HepG2 (cell line): ENCODE results near the gene TBRG4. TPM values are rescaled to one million over a fixed set of nuclear protein-coding genes. Genes with fewer than 3 reads are reported as not detected.

Experiments
- ADNP ChIP-seq: sonication (generic); formaldehyde crosslinking; IDR thresholded peaks from 2 replicates; pipeline ENCODE4 v1.4.0; 2020; ENCODE audit warnings: missing genetic modification reagents
- ATF2 ChIP-seq: sonication (generic); formaldehyde crosslinking; IDR thresholded peaks from 2 replicates; pipeline ENCODE4 v1.4.0; 2020; ENCODE audit warnings: missing genetic modification reagents
- BRCA1 ChIP-seq: sonication (generic); formaldehyde crosslinking; IDR thresholded peaks from 2 replicates; pipeline ENCODE4 v1.4.0; 2020; ENCODE audit warnings: missing genetic modification reagents
- CHD4 ChIP-seq: fragments of 200-600 bp; sonication (generic); IDR thresholded peaks from 2 replicates; pipeline ENCODE4 v1.7.0; 2017; ENCODE audit warnings: mild to moderate bottlenecking, low read length, borderline replicate concordance
- ETV5 ChIP-seq: IDR thresholded peaks from 2 replicates; pipeline ENCODE4 v1.6.1; 2018; ENCODE audit warnings: missing biosample characterization, missing genetic modification reagents, inconsistent platforms, borderline replicate concordance
- GABPA ChIP-seq, 2 experiments: IDR thresholded peaks; 2 replicates each; pipeline ENCODE4 v1.6.1; 2011 to 2016; ENCODE audit warnings: low read depth in 2 of 2, low read length in 1 of 2, missing biosample characterization in 1 of 2, missing genetic modification characterization in 1 of 2
- HOXA7 ChIP-seq: sonication (generic); formaldehyde crosslinking; IDR thresholded peaks from 2 replicates; pipeline ENCODE4 v1.8.1; 2022; ENCODE audit warnings: mild to moderate bottlenecking, missing genetic modification reagents, moderate library complexity
- KLF6 ChIP-seq: IDR thresholded peaks from 2 replicates; pipeline ENCODE4 v1.8.0; 2016; ENCODE audit warnings: missing biosample characterization, missing genetic modification reagents
- MBNL3 ChIP-seq: fragments of 250-450 bp; sonication (Bioruptor Pico); conservative IDR thresholded peaks from 2 replicates; pipeline ENCODE4 v1.8.0; 2022; ENCODE audit warnings: mild to moderate bottlenecking, inconsistent platforms
- MEIS2 ChIP-seq: sonication (generic); formaldehyde crosslinking; IDR thresholded peaks from 2 replicates; pipeline ENCODE4 v1.9.0; 2021; ENCODE audit warnings: mild to moderate bottlenecking, missing genetic modification reagents
- MXI1 ChIP-seq: IDR thresholded peaks from 3 replicates; pipeline ENCODE4 v1.6.1; 2012; ENCODE audit warnings: low read depth, low read length, inconsistent platforms, borderline replicate concordance
- MYNN ChIP-seq: sonication (generic); formaldehyde crosslinking; IDR thresholded peaks from 2 replicates; pipeline ENCODE4 v1.4.0; 2020; ENCODE audit warnings: mild to moderate bottlenecking, low read depth, missing genetic modification reagents
- NFYB ChIP-seq: sonication (generic); formaldehyde crosslinking; IDR thresholded peaks from 2 replicates; pipeline ENCODE4 v1.4.0; 2020; ENCODE audit warnings: missing genetic modification reagents
- NR2C2 ChIP-seq: sonication (generic); formaldehyde crosslinking; IDR thresholded peaks from 2 replicates; pipeline ENCODE4 v1.4.0; 2020; ENCODE audit warnings: missing genetic modification reagents, mild to moderate bottlenecking, moderate library complexity, borderline replicate concordance
- RFX3 ChIP-seq: IDR thresholded peaks from 2 replicates; pipeline ENCODE4 v1.6.1; 2016; ENCODE audit warnings: missing biosample characterization, missing genetic modification reagents
- ZBTB7A ChIP-seq: sonication (generic); formaldehyde crosslinking; IDR thresholded peaks from 2 replicates; pipeline ENCODE4 v1.8.0; 2022; ENCODE audit warnings: mild to moderate bottlenecking, missing genetic modification reagents
- ZMYM3 ChIP-seq: sonication (generic); formaldehyde crosslinking; IDR thresholded peaks from 2 replicates; pipeline ENCODE4 v1.5.1; 2020; ENCODE audit warnings: mild to moderate bottlenecking, missing genetic modification reagents
- ZNF160 ChIP-seq: sonication (generic); formaldehyde crosslinking; IDR thresholded peaks from 2 replicates; pipeline ENCODE4 v1.8.0; 2022; ENCODE audit warnings: mild to moderate bottlenecking, inconsistent platforms, missing genetic modification reagents
- ZNF20 ChIP-seq: sonication (generic); formaldehyde crosslinking; IDR thresholded peaks from 2 replicates; pipeline ENCODE4 v1.4.0; 2020; ENCODE audit warnings: mild to moderate bottlenecking, moderate library complexity, missing genetic modification reagents
- ZNF235 ChIP-seq: sonication (generic); formaldehyde crosslinking; IDR thresholded peaks from 2 replicates; pipeline ENCODE4 v1.8.1; 2023; ENCODE audit warnings: mild to moderate bottlenecking, missing genetic modification reagents, borderline replicate concordance
- ZNF260 ChIP-seq: sonication (generic); formaldehyde crosslinking; IDR thresholded peaks from 2 replicates; pipeline ENCODE4 v1.4.0; 2020; ENCODE audit warnings: missing genetic modification reagents, low read depth, mild to moderate bottlenecking, borderline replicate concordance
- ZNF3 ChIP-seq: IDR thresholded peaks from 2 replicates; pipeline ENCODE4 v1.7.0; 2017; ENCODE audit warnings: inconsistent platforms
- ZNF616 ChIP-seq: sonication (generic); formaldehyde crosslinking; IDR thresholded peaks from 2 replicates; pipeline ENCODE4 v1.5.0; 2020; ENCODE audit warnings: low read depth, mild to moderate bottlenecking, missing genetic modification reagents
- ZNF652 ChIP-seq: IDR thresholded peaks from 2 replicates; pipeline ENCODE4 v1.6.1; 2016; ENCODE audit warnings: low read depth, borderline replicate concordance
- ZNF703 ChIP-seq: sonication (generic); formaldehyde crosslinking; IDR thresholded peaks from 2 replicates; pipeline ENCODE4 v1.5.1; 2020; ENCODE audit warnings: missing genetic modification reagents, mild to moderate bottlenecking, moderate library complexity, borderline replicate concordance
- ZSCAN29 ChIP-seq: sonication (generic); formaldehyde crosslinking; conservative IDR thresholded peaks from 2 replicates; pipeline ENCODE4 v1.4.0; 2020; ENCODE audit warnings: mild to moderate bottlenecking, missing genetic modification reagents
- polyA plus RNA-seq, 8 experiments: library from polyadenylated mRNA; depleted of rRNA in 3 of 8; stranded (reverse) in 7 of 8; unstranded in 1 of 8; fragments of >200 nt; fragmentation: Illumina TruSeq in 4 of 8; extraction: Trizol in 4 of 8; gene quantifications; 2 replicates each; pipeline versions ENCODE4 v1.2.1 to v1.2.3, GENCODE V29; 2011 to 2016; ENCODE audit warnings: low read depth in 4 of 8, missing spikeins in 1 of 8, mixed read lengths in 1 of 8; ENCODE audit not compliant: insufficient read depth in 1 of 8
- total RNA-seq, 5 experiments: library from RNA; depleted of rRNA; stranded (reverse); fragments of >200 nt; fragmentation: Illumina TruSeq; extraction: Trizol; gene quantifications; 2 replicates each; pipeline ENCODE4 v1.2.3, GENCODE V29; 2016; ENCODE audit warnings: low read depth in 1 of 5
- TF ChIP-seq, protein P1 (sequence below): sonication (generic); formaldehyde crosslinking; IDR thresholded peaks from 2 replicates; pipeline ENCODE4 v1.4.0; 2020; ENCODE audit warnings: mild to moderate bottlenecking, missing genetic modification reagents

Gene TBRG4
- total and polyA plus RNA-seq, 2 of the 13 experiments (the other 11 are each of a cell fraction or from before 2014, with no cell fraction given): 87.8 to 107 TPM

- TF ChIP-seq ZSCAN29 (CRISPR knock-in tag) (peak; percentile 91), HOXA7 (CRISPR knock-in tag) (no peak), RFX3 (CRISPR knock-in tag) (no peak), ZNF703 (CRISPR knock-in tag) (peak; percentile 76; the same call in 1 of the 2 replicates), ATF2 (CRISPR knock-in tag) (peak; percentile 82), NR2C2 (CRISPR knock-in tag) (peak; percentile 93), ZNF20 (CRISPR knock-in tag) (no peak), ADNP (CRISPR knock-in tag) (no peak; the same call in 1 of the 2 replicates), ZNF652 (CRISPR knock-in tag) (no peak), ZNF3 (no peak), CHD4 (no peak; the same call in 1 of the 2 replicates), ZNF235 (CRISPR knock-in tag) (peak; percentile 93; the same call in 1 of the 2 replicates), NFYB (peak; percentile 42), MXI1 (peak; percentile 98; the same call in 2 of the 3 replicates), MYNN (peak; percentile 48; the same call in 1 of the 2 replicates), ZMYM3 (CRISPR knock-in tag) (no peak), ZNF160 (CRISPR knock-in tag) (peak; percentile 91; the same call in 1 of the 2 replicates), BRCA1 (peak; percentile 91), ZNF616 (CRISPR knock-in tag) (peak; percentile 90; the same call in 1 of the 2 replicates), ZNF260 (no peak), MBNL3 (CRISPR knock-in tag) (no peak), MEIS2 (peak; percentile 85; the same call in 1 of the 2 replicates), GABPA (IDR thresholded peaks at IDR 0.05; ENCODE audit: low read depth, low read length) (peak; percentile 87), GABPA (CRISPR knock-in tag; IDR thresholded peaks at IDR 0.05; ENCODE audit: low read depth) (peak; percentile 99), ZBTB7A (CRISPR knock-in tag) (peak; percentile 84), KLF6 (CRISPR knock-in tag) (peak; percentile 91), ETV5 (CRISPR knock-in tag) (peak; percentile 99)
- TF ChIP-seq, protein P1, sequence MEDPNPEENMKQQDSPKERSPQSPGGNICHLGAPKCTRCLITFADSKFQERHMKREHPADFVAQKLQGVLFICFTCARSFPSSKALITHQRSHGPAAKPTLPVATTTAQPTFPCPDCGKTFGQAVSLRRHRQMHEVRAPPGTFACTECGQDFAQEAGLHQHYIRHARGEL (CRISPR knock-in tag): 0 out of 2 replicates have a peak, but pooled peaks have one; percentile 49
Observed at GRCh38 chr7:45111298-45112223, at the start of gene TBRG4 (continued).
